GM19351 (cell line): ENCODE measurements around the gene P2RY6.

ENCODE experiments used
- ATAC-seq: cut with Tn5 transposase; IDR thresholded peaks from one replicate; pipeline ENCODE4 v1.9.1; 2021; ENCODE audit warnings: mild to moderate bottlenecking, moderate library complexity; ENCODE audit not compliant: unreplicated experiment

The P2RY6 gene

GRCh38 chr11:73275381-73275750 lies 3.2 kb downstream of the P2RY6 start:
- no peak for ATAC-seq

- no peak for ATAC-seq
Measured at GRCh38 chr11:73277467-73277866, 5.3 kb downstream of the P2RY6 start.

- no peak for ATAC-seq
Measured at GRCh38 chr11:73280626-73281025, 8.5 kb downstream of the P2RY6 start.

- ATAC-seq, result no peak
Measured at GRCh38 chr11:73281201-73281741, 9.1 kb downstream of the P2RY6 start.

- ATAC-seq, result no peak
Measured at GRCh38 chr11:73281796-73282660, 9.9 kb downstream of the P2RY6 start.

- no peak for ATAC-seq
Measured at GRCh38 chr11:73283276-73284000, 11.3 kb downstream of the P2RY6 start.

GRCh38 chr11:73284106-73284505 lies 12.0 kb downstream of the P2RY6 start:
- no peak for ATAC-seq

- no peak for ATAC-seq
Measured at GRCh38 chr11:73285721-73286120, 13.6 kb downstream of the P2RY6 start.

GRCh38 chr11:73286240-73286810 lies 14.2 kb downstream of the P2RY6 start:
- ATAC-seq, result no peak

- ATAC-seq, result no peak
Measured at GRCh38 chr11:73287400-73288101, 15.4 kb downstream of the P2RY6 start.

GRCh38 chr11:73288192-73288872 lies 16.2 kb downstream of the P2RY6 start:
- no peak for ATAC-seq

- ATAC-seq, result no peak
Measured at GRCh38 chr11:73288873-73289707, 17.0 kb downstream of the P2RY6 start.

GRCh38 chr11:73290536-73290935 lies 18.4 kb downstream of the P2RY6 start:
- no peak for ATAC-seq

GRCh38 chr11:73291196-73291595 lies 19.1 kb downstream of the P2RY6 start:
- no peak for ATAC-seq

- no peak for ATAC-seq
Measured at GRCh38 chr11:73291781-73292524, 19.8 kb downstream of the P2RY6 start.

GRCh38 chr11:73292525-73292894 lies 20.4 kb downstream of the P2RY6 start:
- ATAC-seq, result no peak

GRCh38 chr11:73293356-73293936 lies 21.3 kb downstream of the P2RY6 start:
- no peak for ATAC-seq

- no peak for ATAC-seq
Measured at GRCh38 chr11:73294604-73295003, 22.5 kb downstream of the P2RY6 start.
